Osteocyte (in vitro differentiated cells): ENCODE measurements around the gene TRIM8. TPM values are rescaled to one million over a fixed set of nuclear protein-coding genes. Genes with fewer than 3 reads are reported as not detected.

ENCODE experiments used
- DNase-seq: peaks from one replicate; pipeline ENCODE4 v3.0.0; 2021; ENCODE audit warnings: mixed read lengths; ENCODE audit not compliant: unreplicated experiment; ENCODE audit errors: extremely low spot score
- H3K27ac Mint-ChIP-seq: one replicate; pipeline ENCODE4 v1.8.0; 2021; ENCODE audit warnings: mild to moderate bottlenecking, mixed read lengths; ENCODE audit not compliant: unreplicated experiment
- H3K27me3 Mint-ChIP-seq: one replicate; pipeline ENCODE4 v1.8.0; 2021; ENCODE audit warnings: mixed read lengths; ENCODE audit not compliant: unreplicated experiment
- H3K36me3 Mint-ChIP-seq: one replicate; pipeline ENCODE4 v1.8.0; 2021; ENCODE audit warnings: mixed read lengths; ENCODE audit not compliant: unreplicated experiment
- H3K4me1 Mint-ChIP-seq: one replicate; pipeline ENCODE4 v1.8.0; 2021; ENCODE audit warnings: mixed read lengths; ENCODE audit not compliant: unreplicated experiment
- H3K4me3 Mint-ChIP-seq: one replicate; pipeline ENCODE4 v1.8.0; 2021; ENCODE audit warnings: mild to moderate bottlenecking, moderate library complexity, mixed read lengths; ENCODE audit not compliant: unreplicated experiment
- H3K9me3 Mint-ChIP-seq: one replicate; pipeline ENCODE4 v1.8.0; 2021; ENCODE audit warnings: mixed read lengths; ENCODE audit not compliant: unreplicated experiment
- CTCF ChIP-seq: fragments of 200-600 bp; sonication (generic); IDR thresholded peaks from 2 replicates; pipeline ENCODE4 v1.5.0; 2021; ENCODE audit warnings: antibody characterized with exemption, mild to moderate bottlenecking, moderate library complexity
- total RNA-seq: library from RNA; stranded (reverse); gene quantifications from 2 replicates; pipeline ENCODE4 v1.2.1, GENCODE V29; 2021

Gene TRIM8
- total RNA-seq, 1 donor from 2014 or later: 63.9 TPM

- no peak overlapping the region for H3K27ac Mint-ChIP-seq
- no peaks in the 10 kb centered on the region for H3K27me3 Mint-ChIP-seq
- no peak for DNase-seq
- TF ChIP-seq CTCF: no peak
- no peaks in the 10 kb centered on the region for H3K9me3 Mint-ChIP-seq
- no peak overlapping the region for H3K4me3 Mint-ChIP-seq
- H3K36me3 Mint-ChIP-seq: no peaks in the 10 kb centered on the region
- H3K4me1 Mint-ChIP-seq: peaks cover 30% of the 10 kb centered on the region
These were observed 24.2 kb downstream of the TRIM8 start for GRCh38 chr10:102668326-102669107.

GRCh38 chr10:102669206-102670064 is 25.2 kb downstream of the TRIM8 start:
- Mint-ChIP-seq H3K4me3 (no peak overlapping the region), H3K9me3 (no peaks in the 10 kb centered on the region), H3K27me3 (no peaks in the 10 kb centered on the region), H3K27ac (peak overlapping the region; percentile 54), H3K36me3 (no peaks in the 10 kb centered on the region), H3K4me1 (peaks cover 38% of the 10 kb centered on the region)
- peak; percentile 38 for TF ChIP-seq CTCF
- DNase-seq: no peak

GRCh38 chr10:102670065-102670670 is 25.9 kb downstream of the TRIM8 start:
- H3K4me3 Mint-ChIP-seq: no peak overlapping the region
- no peaks in the 10 kb centered on the region for H3K36me3 Mint-ChIP-seq
- peaks cover 46% of the 10 kb centered on the region for H3K4me1 Mint-ChIP-seq
- no peak for TF ChIP-seq CTCF
- no peaks in the 10 kb centered on the region for H3K27me3 Mint-ChIP-seq
- H3K27ac Mint-ChIP-seq: no peak overlapping the region
- DNase-seq: no peak
- no peaks in the 10 kb centered on the region for H3K9me3 Mint-ChIP-seq

- no peak for DNase-seq
- Mint-ChIP-seq H3K9me3 (no peaks in the 10 kb centered on the region), H3K36me3 (no peaks in the 10 kb centered on the region), H3K27ac (no peak overlapping the region), H3K4me1 (peaks cover 54% of the 10 kb centered on the region), H3K27me3 (no peaks in the 10 kb centered on the region), H3K4me3 (no peak overlapping the region)
- TF ChIP-seq CTCF: no peak
These were observed 26.7 kb downstream of the TRIM8 start for GRCh38 chr10:102670871-102671434.
